HG02938 (cell line): ENCODE data around the gene TTF2.
"Not testable (repeated sequence)": the region's sequence is repeated elsewhere in the genome, so short reads cannot be mapped to it uniquely, and the experiment has no call there.

Experiments
- ATAC-seq: cut with Tn5 transposase; IDR thresholded peaks from one replicate; pipeline ENCODE4 v1.9.1; 2021; ENCODE audit warnings: mild to moderate bottlenecking, moderate library complexity; ENCODE audit not compliant: unreplicated experiment

Gene TTF2

GRCh38 chr1:117147341-117147831 is 87.3 kb downstream of the TTF2 start:
- ATAC-seq: no peak

DNA sequence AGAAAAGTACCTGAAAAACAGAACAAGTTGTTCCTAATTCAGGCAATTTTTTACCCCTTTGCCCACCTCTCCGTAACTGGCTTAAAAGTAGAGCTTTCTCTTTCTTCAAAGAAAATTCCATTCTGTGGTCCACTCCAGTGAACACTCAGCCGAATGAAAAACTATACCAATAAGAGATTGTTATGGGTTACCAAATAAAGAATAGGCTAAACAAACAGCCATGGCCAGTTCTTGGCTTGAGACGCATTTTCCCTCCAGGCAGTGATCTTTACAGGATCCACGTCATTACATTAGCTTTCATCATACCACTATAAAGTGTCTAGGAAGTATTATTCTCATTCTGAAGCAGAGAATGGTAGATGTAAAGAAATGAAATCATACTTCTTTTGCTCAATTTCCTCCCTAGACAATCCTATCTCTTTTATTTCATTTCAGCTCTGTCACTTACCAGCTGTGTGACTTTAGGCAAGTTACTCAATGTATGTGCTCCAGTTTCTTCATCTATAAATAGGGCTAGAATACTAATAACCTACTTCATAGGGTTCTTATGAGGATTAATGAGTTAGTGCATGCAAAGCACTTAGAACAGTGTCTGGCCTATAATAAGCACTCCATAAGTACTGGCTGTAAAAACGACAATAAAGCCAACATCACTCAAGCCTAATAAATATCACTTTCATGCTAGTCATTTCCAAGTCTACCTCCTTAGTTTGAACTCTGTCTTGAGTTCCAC is 87.9 kb downstream of the TTF2 start:
- no peak for ATAC-seq

DNA sequence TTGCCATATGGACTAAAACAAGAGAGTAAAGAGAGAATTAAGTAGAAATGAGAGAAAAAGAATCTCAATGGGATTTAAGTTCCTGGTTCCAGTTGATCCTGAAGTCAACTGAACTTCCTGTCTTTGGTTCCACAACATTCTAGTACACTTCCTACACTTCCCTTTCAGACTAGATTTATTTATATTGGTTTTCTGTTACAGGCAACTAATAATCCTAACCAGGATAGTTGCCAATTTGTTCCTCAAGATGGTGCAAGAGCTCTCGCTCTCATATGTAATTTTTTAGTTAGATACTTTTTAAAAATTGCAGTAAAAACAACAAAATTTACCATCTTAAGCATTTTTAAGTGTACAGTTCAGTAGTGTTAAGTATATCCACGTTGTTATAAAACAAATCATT is 90.2 kb downstream of the TTF2 start:
- no peak for ATAC-seq

DNA sequence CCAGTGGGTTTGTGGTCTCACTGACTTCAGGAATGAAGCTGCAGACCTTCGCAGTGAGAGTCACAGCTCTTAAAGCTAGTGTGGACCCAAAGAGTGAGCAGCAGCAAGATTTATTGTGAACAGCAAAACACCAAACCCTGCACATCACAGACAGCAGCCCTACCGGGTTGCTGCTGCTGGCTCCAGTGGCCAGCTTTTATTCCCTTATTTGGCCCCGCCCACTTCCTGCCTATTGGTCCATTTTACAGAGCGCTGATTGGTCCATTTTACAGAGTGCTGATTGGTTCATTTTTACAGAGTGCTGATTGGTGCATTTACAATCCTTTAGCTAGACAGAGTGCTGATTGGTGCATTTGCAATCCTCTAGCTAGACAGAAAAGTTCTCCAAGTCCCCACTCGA is 91.2 kb downstream of the TTF2 start:
- ATAC-seq: not testable (repeated sequence)
